DND-41 (cell line): ENCODE data around the gene JADE1.

Source experiments
- ATAC-seq: fragments of 200-7000 bp; cut with Tn5 transposase; 3 replicates; pipeline ENCODE4 v1.9.1; 2021; ENCODE audit warnings: low read depth; ENCODE audit not compliant: insufficient read depth
- DNase-seq: peaks from one replicate; pipeline ENCODE4 v3.0.0-alpha.2; 2020
- H2AFZ ChIP-seq: 2 replicates; pipeline ENCODE4 v1.6.0; 2012; ENCODE audit warnings: low read depth, low read length
- H3K27ac ChIP-seq: 2 replicates; pipeline ENCODE4 v1.5.1; 2012; ENCODE audit warnings: low read length, inconsistent platforms
- H3K27me3 ChIP-seq: fragments of 200-600 bp; sonication (generic); 2 replicates; pipeline ENCODE4 v1.6.0; 2012; ENCODE audit warnings: low read length, mild to moderate bottlenecking, inconsistent platforms; ENCODE audit not compliant: insufficient read depth, poor library complexity
- H3K36me3 ChIP-seq: 2 replicates; pipeline ENCODE4 v1.5.1; 2012; ENCODE audit warnings: low read length, inconsistent platforms; ENCODE audit not compliant: insufficient read depth
- H3K4me1 ChIP-seq: 2 replicates; pipeline ENCODE4 v1.5.1; 2012; ENCODE audit warnings: mild to moderate bottlenecking, low read length; ENCODE audit not compliant: insufficient read depth
- H3K4me2 ChIP-seq: 2 replicates; pipeline ENCODE4 v1.6.0; 2012; ENCODE audit warnings: mild to moderate bottlenecking, moderate library complexity, low read length, inconsistent platforms; ENCODE audit not compliant: insufficient read depth
- H3K4me3 ChIP-seq, 2 experiments: fragments of 200-600 bp in 1 of 2; shearing (Covaris generic) in 1 of 2; 2 replicates each; pipeline ENCODE4 v1.5.1; 2012 to 2016; ENCODE audit warnings: inconsistent platforms in 2 of 2, low read length in 2 of 2, mild to moderate bottlenecking in 2 of 2, low read depth in 1 of 2, moderate library complexity in 1 of 2
- H3K79me2 ChIP-seq: 2 replicates; pipeline ENCODE4 v1.6.0; 2012; ENCODE audit warnings: low read length, inconsistent platforms; ENCODE audit not compliant: insufficient read depth
- H3K9ac ChIP-seq: 2 replicates; pipeline ENCODE4 v1.6.0; 2012; ENCODE audit warnings: low read depth, mild to moderate bottlenecking, inconsistent platforms, low read length, moderate library complexity
- H3K9me3 ChIP-seq: 2 replicates; pipeline ENCODE4 v1.5.1; 2012; ENCODE audit warnings: low read length, moderate library complexity, mild to moderate bottlenecking, inconsistent platforms; ENCODE audit not compliant: insufficient read depth, severe bottlenecking
- H4K20me1 ChIP-seq: 2 replicates; pipeline ENCODE4 v1.6.0; 2012; ENCODE audit warnings: low read length; ENCODE audit not compliant: insufficient read depth
- EZH2 ChIP-seq: IDR thresholded peaks from 3 replicates; pipeline ENCODE4 v1.6.1; 2012; ENCODE audit warnings: borderline replicate concordance, low read depth, mild to moderate bottlenecking, moderate library complexity, low read length, inconsistent platforms; ENCODE audit not compliant: severe bottlenecking
- TF ChIP-seq, protein P1 (sequence below): IDR thresholded peaks from 2 replicates; pipeline ENCODE4 v1.5.1; 2012; ENCODE audit warnings: borderline replicate concordance, low read length, moderate library complexity, mild to moderate bottlenecking; ENCODE audit not compliant: poor library complexity, severe bottlenecking; ENCODE audit errors: extremely low read depth

JADE1 gene

DNA sequence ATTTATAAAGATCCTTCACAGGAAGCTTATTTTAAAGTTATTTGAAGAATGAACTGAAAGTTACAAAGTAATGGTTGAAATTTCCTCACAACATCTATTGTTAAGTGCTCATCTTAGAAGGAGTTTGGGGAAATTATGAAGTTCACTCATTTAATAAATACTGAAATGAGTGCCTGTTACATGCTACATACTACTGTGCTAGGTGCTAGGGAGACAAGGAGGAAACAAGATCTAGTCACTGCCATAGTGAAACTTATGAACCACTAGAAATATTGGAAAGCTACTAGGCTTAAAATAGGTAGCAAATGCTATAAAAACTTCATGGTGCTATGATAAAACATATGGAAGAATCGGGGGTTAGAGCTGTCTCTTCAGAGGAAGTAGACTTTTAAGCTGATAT is 97.1 kb downstream of the JADE1 start:
- H2AFZ ChIP-seq, result no peak overlapping the region
- no peaks in the 10 kb centered on the region for H4K20me1 ChIP-seq
- TF ChIP-seq EZH2, result no peak
- TF ChIP-seq, protein P1, sequence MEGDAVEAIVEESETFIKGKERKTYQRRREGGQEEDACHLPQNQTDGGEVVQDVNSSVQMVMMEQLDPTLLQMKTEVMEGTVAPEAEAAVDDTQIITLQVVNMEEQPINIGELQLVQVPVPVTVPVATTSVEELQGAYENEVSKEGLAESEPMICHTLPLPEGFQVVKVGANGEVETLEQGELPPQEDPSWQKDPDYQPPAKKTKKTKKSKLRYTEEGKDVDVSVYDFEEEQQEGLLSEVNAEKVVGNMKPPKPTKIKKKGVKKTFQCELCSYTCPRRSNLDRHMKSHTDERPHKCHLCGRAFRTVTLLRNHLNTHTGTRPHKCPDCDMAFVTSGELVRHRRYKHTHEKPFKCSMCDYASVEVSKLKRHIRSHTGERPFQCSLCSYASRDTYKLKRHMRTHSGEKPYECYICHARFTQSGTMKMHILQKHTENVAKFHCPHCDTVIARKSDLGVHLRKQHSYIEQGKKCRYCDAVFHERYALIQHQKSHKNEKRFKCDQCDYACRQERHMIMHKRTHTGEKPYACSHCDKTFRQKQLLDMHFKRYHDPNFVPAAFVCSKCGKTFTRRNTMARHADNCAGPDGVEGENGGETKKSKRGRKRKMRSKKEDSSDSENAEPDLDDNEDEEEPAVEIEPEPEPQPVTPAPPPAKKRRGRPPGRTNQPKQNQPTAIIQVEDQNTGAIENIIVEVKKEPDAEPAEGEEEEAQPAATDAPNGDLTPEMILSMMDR, result no peak
- ATAC-seq (no peak), DNase-seq (no peak)
- H3K9me3 ChIP-seq, result no peaks in the 10 kb centered on the region
- H3K27ac ChIP-seq, result no peak overlapping the region
- H3K36me3 ChIP-seq, result no peaks in the 10 kb centered on the region; the same call in 1 of the 2 replicates
- no peaks in the 10 kb centered on the region for H3K27me3 ChIP-seq
- H3K9ac ChIP-seq, result no peak overlapping the region
- H3K4me2 ChIP-seq, result no peak overlapping the region
- H3K4me3 ChIP-seq, result no peak overlapping the region
- no peaks in the 10 kb centered on the region for H3K79me2 ChIP-seq
- H3K4me1 ChIP-seq, result no peaks in the 10 kb centered on the region

DNA sequence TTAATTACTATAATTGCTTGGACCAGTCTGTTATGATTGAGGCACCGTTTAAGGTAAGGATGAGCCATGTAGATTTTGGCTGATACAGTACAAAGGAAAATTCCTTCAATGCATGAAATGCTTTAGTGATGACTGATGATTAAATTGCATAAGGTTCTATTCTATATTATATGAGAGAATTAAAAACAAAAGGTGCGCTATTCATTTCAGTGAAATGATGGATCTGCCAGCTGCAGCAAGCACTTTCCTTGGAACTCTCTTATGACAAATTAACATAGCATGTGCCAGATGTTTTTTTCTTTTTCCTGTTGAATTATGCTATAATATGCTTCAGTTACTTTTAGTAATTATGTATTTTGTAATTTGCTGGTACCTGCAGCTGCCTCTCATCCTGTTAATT is 98.5 kb downstream of the JADE1 start:
- DNase-seq, result no peak
- Histone ChIP-seq H4K20me1 (no peaks in the 10 kb centered on the region), H3K9me3 (no peaks in the 10 kb centered on the region), H3K27me3 (no peaks in the 10 kb centered on the region), H3K4me1 (no peaks in the 10 kb centered on the region), H2AFZ (no peak overlapping the region), H3K27ac (no peak overlapping the region), H3K4me2 (no peak overlapping the region), H3K9ac (no peak overlapping the region), H3K79me2 (no peaks in the 10 kb centered on the region), H3K4me3 (no peak overlapping the region), H3K36me3 (no peaks in the 10 kb centered on the region)
- ATAC-seq, result no peak
- TF ChIP-seq EZH2, result no peak
- TF ChIP-seq, protein P1, result no peak

DNA sequence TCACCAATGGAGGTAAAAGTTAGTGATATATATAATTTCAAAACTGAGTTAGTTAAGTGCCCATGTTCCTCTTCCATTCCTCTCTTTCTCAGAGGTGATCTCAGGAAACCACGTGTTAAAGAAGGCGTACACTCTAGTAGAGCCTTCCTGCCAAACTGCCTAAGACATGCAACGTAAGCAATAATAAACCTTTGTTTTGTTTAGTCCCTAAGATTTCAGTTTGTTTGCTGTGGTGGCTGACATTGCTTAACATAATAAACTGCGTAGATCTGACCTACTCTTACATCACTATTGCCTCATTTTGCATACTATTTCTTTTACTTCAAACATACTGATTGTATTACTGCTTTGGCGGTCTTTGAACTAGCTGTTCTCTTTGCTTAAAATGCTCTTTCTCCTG is 99.2 kb downstream of the JADE1 start:
- TF ChIP-seq, protein P1, result no peak
- no peak for TF ChIP-seq EZH2
- Histone ChIP-seq H3K9me3 (no peaks in the 10 kb centered on the region), H3K4me1 (no peaks in the 10 kb centered on the region), H2AFZ (no peak overlapping the region), H3K36me3 (no peaks in the 10 kb centered on the region), H3K9ac (no peak overlapping the region), H3K4me3 (no peak overlapping the region), H4K20me1 (no peaks in the 10 kb centered on the region), H3K27me3 (no peaks in the 10 kb centered on the region), H3K27ac (no peak overlapping the region), H3K79me2 (no peaks in the 10 kb centered on the region), H3K4me2 (no peak overlapping the region)
- peak; percentile 62; the same call in 2 of the 3 replicates for ATAC-seq
- DNase-seq, result no peak

DNA sequence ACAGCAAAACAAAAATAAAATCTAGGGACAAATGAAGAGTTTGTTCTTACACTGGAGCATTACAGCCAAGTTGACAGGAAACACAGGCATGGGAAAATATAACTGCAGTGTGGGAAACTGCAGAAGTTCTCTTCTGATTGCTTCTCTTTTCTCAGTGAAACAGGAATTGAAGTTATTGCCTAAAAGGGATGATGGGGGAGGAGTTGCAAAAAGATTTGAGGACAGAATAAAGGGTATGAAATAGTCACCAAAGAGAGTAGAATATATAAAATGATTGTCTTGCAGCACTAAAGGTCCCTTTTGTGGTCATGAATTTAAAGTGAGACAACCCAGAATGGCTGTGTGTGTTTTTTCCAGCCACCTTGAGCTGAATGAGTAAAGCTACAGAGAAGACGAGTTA is 103.7 kb downstream of the JADE1 start:
- Histone ChIP-seq H3K4me1 (no peaks in the 10 kb centered on the region), H2AFZ (no peak overlapping the region), H3K27me3 (no peaks in the 10 kb centered on the region), H4K20me1 (no peaks in the 10 kb centered on the region), H3K4me2 (no peak overlapping the region), H3K9me3 (no peaks in the 10 kb centered on the region), H3K9ac (no peak overlapping the region), H3K4me3 (no peak overlapping the region), H3K27ac (no peak overlapping the region), H3K79me2 (no peaks in the 10 kb centered on the region), H3K36me3 (no peaks in the 10 kb centered on the region; the same call in 1 of the 2 replicates)
- TF ChIP-seq, protein P1, result no peak
- TF ChIP-seq EZH2, result no peak
- no peak for DNase-seq
- ATAC-seq, result no peak
